HS-27A (cell line): ENCODE results near the gene PYURF.
"Not testable (repeated sequence)": the region's sequence is repeated elsewhere in the genome, so short reads cannot be mapped to it uniquely, and the experiment has no call there.

ENCODE experiments used
- DNase-seq: peaks from one replicate; pipeline ENCODE4 v3.0.0-alpha.2; 2012; ENCODE audit warnings: low read depth, missing footprints

PYURF gene

GRCh38 chr4:88523325-88524129 is at the start of gene PYURF:
Gene PYURF, minus strand, starts transcription at chr4:88523776. Its CDS starts 76 bp downstream, at chr4:88523700.
- peak; percentile 77 for DNase-seq

GRCh38 chr4:88570001-88570400 is 46.4 kb upstream of the PYURF start:
- no peak for DNase-seq

- no peak for DNase-seq
These were observed 44.0 kb upstream of the PYURF start for GRCh38 chr4:88567591-88567990.

- no peak for DNase-seq
These were observed 26.2 kb upstream of the PYURF start for GRCh38 chr4:88549815-88550214.

GRCh38 chr4:88539322-88540068 is 15.9 kb upstream of the PYURF start:
- not testable (repeated sequence) for DNase-seq

- DNase-seq = no peak
These were observed 14.1 kb upstream of the PYURF start for GRCh38 chr4:88537709-88538108.

GRCh38 chr4:88535090-88535755 is 11.6 kb upstream of the PYURF start:
- DNase-seq = no peak

- DNase-seq = no peak
These were observed 10.6 kb upstream of the PYURF start for GRCh38 chr4:88533937-88534750.

GRCh38 chr4:88533088-88533790 is 9.7 kb upstream of the PYURF start:
- no peak for DNase-seq

GRCh38 chr4:88531549-88531948 is 8.0 kb upstream of the PYURF start:
- no peak for DNase-seq

GRCh38 chr4:88528861-88529260 is 5.3 kb upstream of the PYURF start:
- no peak for DNase-seq

- DNase-seq = no peak
These were observed 4.2 kb upstream of the PYURF start for GRCh38 chr4:88527787-88528186.

GRCh38 chr4:88526221-88526815 is 2.7 kb upstream of the PYURF start:
- no peak for DNase-seq

- DNase-seq = no peak
These were observed 595 bp upstream of the PYURF start for GRCh38 chr4:88524171-88524570.

- no peak for DNase-seq
These were observed 763 bp downstream of the PYURF start for GRCh38 chr4:88522702-88523324.

- no peak for DNase-seq
These were observed 4.7 kb downstream of the PYURF start for GRCh38 chr4:88518911-88519310.

- DNase-seq = no peak
These were observed 5.8 kb downstream of the PYURF start for GRCh38 chr4:88517825-88518224.

GRCh38 chr4:88516746-88517145 is 6.8 kb downstream of the PYURF start:
- DNase-seq = no peak

GRCh38 chr4:88514557-88515511 is 8.7 kb downstream of the PYURF start:
- no peak for DNase-seq
